GM13976 (cell line): ENCODE data around the gene F10.

Source experiments
- DNase-seq: peaks from one replicate; pipeline ENCODE4 v3.0.0; 2012; ENCODE audit warnings: low spot score
- in situ Hi-C: fragments of 300-500 bp; cut with MboI; formaldehyde crosslinking; loops from one replicate; pipeline ENCODE4 v1.12.0; 2022; ENCODE audit warnings: low sequenced_read_pairs, mixed read lengths, inconsistent platforms; ENCODE audit not compliant: unreplicated experiment
- TF ChIP-seq, protein P1 (sequence below): IDR thresholded peaks from 2 replicates; pipeline ENCODE4 v1.5.1; 2012; ENCODE audit warnings: borderline replicate concordance, mild to moderate bottlenecking; ENCODE audit not compliant: insufficient read depth; ENCODE audit errors: extremely low read depth, missing control alignments, control extremely low read depth

F10 gene

GRCh38 chr13:113176280-113176679 lies 53.7 kb downstream of the F10 start:
- DNase-seq: no peak
- in situ Hi-C loops: no loop called here
- TF ChIP-seq, protein P1, sequence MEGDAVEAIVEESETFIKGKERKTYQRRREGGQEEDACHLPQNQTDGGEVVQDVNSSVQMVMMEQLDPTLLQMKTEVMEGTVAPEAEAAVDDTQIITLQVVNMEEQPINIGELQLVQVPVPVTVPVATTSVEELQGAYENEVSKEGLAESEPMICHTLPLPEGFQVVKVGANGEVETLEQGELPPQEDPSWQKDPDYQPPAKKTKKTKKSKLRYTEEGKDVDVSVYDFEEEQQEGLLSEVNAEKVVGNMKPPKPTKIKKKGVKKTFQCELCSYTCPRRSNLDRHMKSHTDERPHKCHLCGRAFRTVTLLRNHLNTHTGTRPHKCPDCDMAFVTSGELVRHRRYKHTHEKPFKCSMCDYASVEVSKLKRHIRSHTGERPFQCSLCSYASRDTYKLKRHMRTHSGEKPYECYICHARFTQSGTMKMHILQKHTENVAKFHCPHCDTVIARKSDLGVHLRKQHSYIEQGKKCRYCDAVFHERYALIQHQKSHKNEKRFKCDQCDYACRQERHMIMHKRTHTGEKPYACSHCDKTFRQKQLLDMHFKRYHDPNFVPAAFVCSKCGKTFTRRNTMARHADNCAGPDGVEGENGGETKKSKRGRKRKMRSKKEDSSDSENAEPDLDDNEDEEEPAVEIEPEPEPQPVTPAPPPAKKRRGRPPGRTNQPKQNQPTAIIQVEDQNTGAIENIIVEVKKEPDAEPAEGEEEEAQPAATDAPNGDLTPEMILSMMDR: no peak

GRCh38 chr13:113176822-113177221 lies 54.2 kb downstream of the F10 start:
- TF ChIP-seq, protein P1: no peak
- in situ Hi-C loops: no loop called here
- DNase-seq: no peak

DNA sequence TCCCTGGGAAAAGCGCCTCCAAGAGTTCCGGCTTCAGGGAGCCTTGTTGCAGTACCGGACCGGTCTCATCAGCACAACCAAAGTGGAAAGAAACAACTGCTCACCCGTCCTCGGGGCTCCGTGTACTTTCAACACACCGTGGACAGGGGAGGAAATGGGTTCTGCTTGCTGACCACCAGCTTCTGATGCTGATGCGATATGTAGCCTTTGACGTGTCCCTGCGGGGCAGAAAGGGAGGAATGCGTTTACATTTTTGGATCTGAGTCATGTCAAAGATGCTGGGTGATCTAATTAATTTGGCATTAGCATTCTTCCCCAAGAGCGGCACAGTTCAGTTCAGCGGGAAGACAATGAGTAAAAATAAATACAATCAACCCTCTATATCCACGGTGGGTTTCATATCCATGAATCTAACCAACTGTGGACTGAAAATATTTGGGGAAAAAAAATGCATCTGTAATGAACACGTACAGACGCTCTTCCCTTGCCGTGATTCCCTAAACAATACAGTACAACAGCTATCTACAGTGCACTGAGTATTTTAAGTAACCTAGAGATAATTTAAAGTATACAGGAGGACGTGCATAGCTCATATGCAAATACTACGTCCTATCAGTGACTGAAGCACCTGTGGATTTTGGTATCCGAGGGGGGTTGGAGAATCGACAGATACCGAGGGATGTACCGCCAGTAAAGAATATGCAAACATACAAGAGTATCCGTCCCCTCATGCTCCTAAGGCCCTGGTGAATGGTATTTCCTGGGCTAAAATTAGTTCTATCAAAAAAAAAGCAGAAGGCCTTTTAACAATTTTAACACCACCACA lies 55.7 kb downstream of the F10 start:
- no peak for DNase-seq
- TF ChIP-seq, protein P1: no peak
- in situ Hi-C loops: no loop called here

DNA sequence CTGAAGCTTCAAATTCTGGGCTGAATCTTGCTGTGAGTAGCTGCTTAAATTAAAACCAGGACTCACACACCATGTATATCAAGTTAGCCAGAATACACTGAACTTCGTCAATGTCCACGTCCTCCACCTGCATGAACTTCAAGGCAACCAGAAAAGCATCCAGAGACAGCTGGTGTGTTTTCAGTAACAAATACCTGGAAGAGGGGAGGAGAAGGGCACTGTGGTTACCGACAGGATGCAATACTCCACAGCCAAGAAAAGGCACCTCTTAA lies 56.2 kb downstream of the F10 start:
- TF ChIP-seq, protein P1: no peak
- in situ Hi-C loops: no loop called here
- no peak for DNase-seq

DNA sequence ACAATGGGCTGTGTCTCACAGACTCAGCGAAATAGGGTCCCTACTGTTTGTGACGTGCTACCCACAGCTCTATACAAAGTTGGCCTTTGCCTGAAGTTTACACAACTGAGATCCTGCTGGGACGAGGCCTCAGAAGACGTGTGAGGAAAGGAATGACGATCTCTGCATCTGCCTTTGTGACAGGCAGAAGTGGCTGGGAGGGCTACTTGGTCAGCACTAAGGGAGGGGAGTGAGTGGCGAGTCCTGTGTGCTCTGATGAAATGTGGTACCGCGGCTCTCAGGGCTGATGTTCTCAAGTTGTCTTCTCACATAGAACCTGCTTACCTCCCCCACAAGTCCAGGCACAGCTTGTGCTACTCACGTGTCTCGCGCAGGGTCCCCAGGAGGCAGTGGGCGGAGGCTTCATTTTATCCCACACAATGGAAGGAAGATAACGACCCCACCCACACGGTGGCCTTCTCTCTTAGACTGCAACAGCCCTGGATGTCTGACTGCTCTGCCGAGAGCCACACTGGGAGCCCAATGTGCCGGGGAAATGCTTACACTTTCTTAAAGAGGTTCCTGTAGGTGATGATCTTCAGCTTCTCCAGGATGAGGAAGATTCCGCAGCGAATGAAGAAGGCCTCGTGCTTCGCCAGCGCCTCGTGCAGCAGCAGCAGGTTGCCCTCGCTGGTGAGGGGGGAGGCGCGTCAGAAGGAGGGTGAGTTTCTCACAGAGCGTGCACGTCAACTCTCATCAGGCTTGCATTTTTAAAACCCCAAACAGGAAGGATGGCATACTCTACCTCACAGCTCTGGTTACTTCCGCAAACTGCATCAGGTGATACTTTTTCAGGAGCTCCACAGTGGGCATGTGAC lies 57.0 kb downstream of the F10 start:
- TF ChIP-seq, protein P1: no peak
- no peak for DNase-seq
- in situ Hi-C loops: no loop called here

DNA sequence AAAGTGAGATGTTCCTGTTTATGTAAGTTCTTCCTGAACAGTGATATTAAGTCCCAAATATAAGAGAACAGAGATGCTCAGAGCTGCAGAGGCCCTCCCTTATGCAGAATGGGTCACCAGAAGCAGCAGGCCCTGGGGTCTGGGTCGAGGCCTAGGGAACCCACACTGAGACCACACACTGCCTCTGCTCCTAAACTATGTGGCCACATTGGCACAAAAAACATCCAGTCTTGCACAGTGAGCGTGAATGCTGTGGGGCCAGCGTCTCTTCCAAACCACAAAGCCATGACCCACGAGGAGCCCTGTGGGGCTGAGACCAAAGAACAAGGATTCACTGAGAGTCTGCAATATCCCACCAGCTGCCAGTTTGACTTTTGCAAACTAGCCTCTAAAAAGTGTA lies 59.4 kb downstream of the F10 start:
- no peak for DNase-seq
- in situ Hi-C loops: no loop called here
- TF ChIP-seq, protein P1: no peak
